A549 (cell line): ENCODE data around the gene DCAF11. TPM values are rescaled to one million over a fixed set of nuclear protein-coding genes. Genes with fewer than 3 reads are reported as not detected.
A peak's percentile ranks its signal among the peaks of the same experiment; 100 is the strongest.

ENCODE experiments used
- ATAC-seq, 2 experiments: fragments of 200-7000 bp in 1 of 2; fragments of >200 bp in 1 of 2; cut with Nextera tagmentation in 1 of 2; cut with Tn5 transposase in 1 of 2; 3 replicates each; pipeline versions ENCODE4 v1.8.0 to v1.9.1; 2018 to 2020; ENCODE audit warnings: mild to moderate bottlenecking in 1 of 2, moderate library complexity in 1 of 2
- CTCF ChIA-PET: fragments of 300-600 bp; sonication (Branson Sonifier 250); formaldehyde crosslinking; extraction: SDS; loops from one replicate; lab custom pipeline; 2021; ENCODE audit warnings: antibody characterized with exemption, inconsistent platforms; lab: Yijun Ruan, JAX
- POLR2A ChIA-PET: fragments of 350-600 bp; formaldehyde crosslinking; extraction: SDS; loops from one replicate; lab custom pipeline; 2021; ENCODE audit warnings: antibody characterized with exemption, inconsistent platforms; lab: Yijun Ruan, JAX
- DNase-seq, 2 experiments: peaks; one replicate each; pipeline versions ENCODE4 v3.0.0 to v3.0.0-alpha.2; 2011 to 2016; ENCODE audit warnings: low read depth in 1 of 2, low spot score in 1 of 2
- FAIRE-seq: peaks from 2 replicates; lab custom pipeline; 2011; peaks lifted over from hg19 to GRCh38; lab: Jason Lieb, UNC
- H3K27ac ChIP-seq, 2 experiments: fragments of >200 bp; sonication (Bioruptor Twin); formaldehyde crosslinking; 3 replicates each; pipeline ENCODE4 v1.5.1; 2016 to 2017
- H3K4me1 ChIP-seq: fragments of >200 bp; sonication (Bioruptor Twin); formaldehyde crosslinking; 3 replicates; pipeline ENCODE4 v1.6.1; 2016
- H3K4me2 ChIP-seq: fragments of >200 bp; sonication (Bioruptor Twin); formaldehyde crosslinking; 3 replicates; pipeline ENCODE4 v1.6.1; 2016
- H3K4me3 ChIP-seq: fragments of >200 bp; sonication (Bioruptor Twin); formaldehyde crosslinking; 3 replicates; pipeline ENCODE4 v1.5.1; 2016
- H3K9me3 ChIP-seq: fragments of >200 bp; sonication (Bioruptor Twin); formaldehyde crosslinking; 3 replicates; pipeline ENCODE4 v1.6.1; 2016
- BHLHE40 ChIP-seq: IDR thresholded peaks from 2 replicates; pipeline ENCODE4 v1.6.1; 2012; ENCODE audit warnings: low read depth, low read length, inconsistent platforms
- CEBPB ChIP-seq, 2 experiments: fragments of >200 bp in 1 of 2; sonication (Bioruptor Twin) in 1 of 2; formaldehyde crosslinking in 1 of 2; IDR thresholded peaks; 2 replicates each; pipeline ENCODE4 v1.6.1; 2012 to 2016
- EHF ChIP-seq: fragments of 250-450 bp; sonication (Bioruptor Pico); IDR thresholded peaks from 2 replicates; pipeline ENCODE4 v1.5.0; 2020; ENCODE audit warnings: mild to moderate bottlenecking
- ELK1 ChIP-seq: fragments of 150-350 bp; IDR thresholded peaks from 2 replicates; pipeline ENCODE4 v1.6.1; 2014; ENCODE audit warnings: low read depth, mild to moderate bottlenecking, low read length
- FOSB ChIP-seq: fragments of 250-450 bp; sonication (Bioruptor Pico); IDR thresholded peaks from 2 replicates; pipeline ENCODE4 v1.5.0; 2020; ENCODE audit warnings: mild to moderate bottlenecking, moderate library complexity
- FOXS1 ChIP-seq: fragments of 250-450 bp; sonication (Bioruptor Pico); IDR thresholded peaks from 2 replicates; pipeline ENCODE4 v1.5.0; 2020; ENCODE audit warnings: mild to moderate bottlenecking, moderate library complexity
- HDAC2 ChIP-seq: fragments of 200-600 bp; sonication (generic); IDR thresholded peaks from 2 replicates; pipeline ENCODE4 v1.6.1; 2016
- HOXB5 ChIP-seq: fragments of 250-450 bp; sonication (Bioruptor Pico); IDR thresholded peaks from 2 replicates; pipeline ENCODE4 v1.5.0; 2020; ENCODE audit warnings: mild to moderate bottlenecking, moderate library complexity
- KDM1A ChIP-seq: fragments of 200-600 bp; sonication (generic); IDR thresholded peaks from 2 replicates; pipeline ENCODE4 v1.6.1; 2016; ENCODE audit warnings: low read depth, mild to moderate bottlenecking
- PBX3 ChIP-seq: IDR thresholded peaks from 2 replicates; pipeline ENCODE4 v1.6.1; 2012
- POLR2A ChIP-seq: IDR thresholded peaks from 2 replicates; pipeline ENCODE4 v1.6.1; 2012; ENCODE audit warnings: mild to moderate bottlenecking, low read length
- RAD21 ChIP-seq, 2 experiments: fragments of >200 bp in 1 of 2; sonication (Bioruptor Twin) in 1 of 2; formaldehyde crosslinking in 1 of 2; IDR thresholded peaks in 1 of 2; conservative IDR thresholded peaks in 1 of 2; 2 replicates in 1 of 2; 3 replicates in 1 of 2; pipeline ENCODE4 v1.6.1; 2012 to 2018; ENCODE audit warnings: inconsistent platforms in 1 of 2
- RARB ChIP-seq: fragments of 250-450 bp; sonication (Bioruptor Pico); IDR thresholded peaks from 2 replicates; pipeline ENCODE4 v1.8.0; 2021; ENCODE audit warnings: mild to moderate bottlenecking, moderate library complexity
- RFX5 ChIP-seq: fragments of 450-650 bp; IDR thresholded peaks from 2 replicates; pipeline ENCODE4 v1.7.1; 2014; ENCODE audit warnings: antibody characterized with exemption, mild to moderate bottlenecking, moderate library complexity
- SMC3 ChIP-seq: fragments of >200 bp; sonication (Bioruptor Twin); formaldehyde crosslinking; IDR thresholded peaks from 3 replicates; pipeline ENCODE4 v1.6.1; 2018; ENCODE audit warnings: inconsistent platforms
- SREBF2 ChIP-seq: fragments of 450-650 bp; IDR thresholded peaks from 2 replicates; pipeline ENCODE4 v1.6.1; 2014; ENCODE audit warnings: mild to moderate bottlenecking, moderate library complexity
- TFCP2L1 ChIP-seq: fragments of 250-450 bp; sonication (Bioruptor Pico); IDR thresholded peaks from 2 replicates; pipeline ENCODE4 v1.5.0; 2021; ENCODE audit warnings: mild to moderate bottlenecking
- USF2 ChIP-seq: fragments of 450-650 bp; IDR thresholded peaks from 2 replicates; pipeline ENCODE4 v1.6.1; 2014; ENCODE audit warnings: antibody characterized with exemption
- ZC3H11A ChIP-seq: fragments of 450-650 bp; IDR thresholded peaks from 2 replicates; pipeline ENCODE4 v1.6.1; 2014; ENCODE audit warnings: antibody characterized with exemption, mild to moderate bottlenecking
- WGBS: methylation state at CpG from one replicate; pipeline ENCODE4 v1.1.6; 2017; ENCODE audit errors: missing lambda C conversion rate; 5-methylcytosine and 5-hydroxymethylcytosine counted together
- polyA plus RNA-seq, 4 experiments: library from polyadenylated mRNA; depleted of rRNA in 3 of 4; stranded (reverse); fragments of >200 nt; fragmentation: RNase III in 1 of 4; extraction: RNeasy Plus Mini Kit Qiagen cat#74134 plus additional on column Dnase treatment in 1 of 4; gene quantifications; 2 replicates in 3 of 4; 3 replicates in 1 of 4; pipeline ENCODE4 v1.2.3, GENCODE V29; 2011 to 2017

DCAF11 gene
- polyA plus RNA-seq, 2 of the 4 experiments (the other 2 are of a cell fraction): 27.9 to 30.7 TPM

GRCh38 chr14:24092110-24092504 lies 22.5 kb upstream of the DCAF11 start:
- Histone ChIP-seq H3K27ac (peak overlapping the region in 1 of 2 experiments; percentile 100; a peak in 4 of 6 replicates), H3K4me1 (peaks cover 18% of the 10 kb centered on the region), H3K4me2 (no peak overlapping the region), H3K4me3 (no peak overlapping the region), H3K9me3 (no peaks in the 10 kb centered on the region)
- no peak for ATAC-seq
- FAIRE-seq: no peak
- ChIA-PET POLR2A (interaction anchor here (0.7 to 3.7 kb wide), 2 partner anchors 16 to 133 kb away, joined by 3 to 38 read pairs; no protein-coding TSS in a partner anchor), CTCF (interaction anchor here (0.6 to 12.6 kb wide), 10 partner anchors 11 to 88 kb away, joined by 3 to 405 read pairs (median 22); partner anchors contain the start of genes CARMIL3 and IRF9)
- TF ChIP-seq SREBF2 (no peak), RAD21 (conservative IDR thresholded peaks at IDR 0.05 in 1 of 2, IDR thresholded peaks at IDR 0.05 in 1 of 2) (no peak), ZC3H11A (no peak), EHF (CRISPR knock-in tag) (no peak), RARB (CRISPR knock-in tag) (no peak)
- no peak for DNase-seq

GRCh38 chr14:24092505-24093206 lies 21.9 kb upstream of the DCAF11 start:
- Histone ChIP-seq H3K4me1 (peaks cover 18% of the 10 kb centered on the region), H3K27ac (peak overlapping the region; percentile 90 to 100), H3K4me3 (no peak overlapping the region), H3K4me2 (peak overlapping the region; percentile 69; the same call in 1 of the 3 replicates), H3K9me3 (no peaks in the 10 kb centered on the region)
- TF ChIP-seq SREBF2: no peak
- TF ChIP-seq CEBPB (IDR thresholded peaks at IDR 0.05): no peak
- no peak for TF ChIP-seq BHLHE40
- no peak for TF ChIP-seq ELK1
- TF ChIP-seq FOSB (CRISPR knock-in tag): no peak
- TF ChIP-seq USF2: no peak
- TF ChIP-seq HOXB5: no peak
- no peak for TF ChIP-seq FOXS1 (CRISPR knock-in tag)
- TF ChIP-seq RFX5: no peak
- no peak for TF ChIP-seq RARB (CRISPR knock-in tag)
- TF ChIP-seq TFCP2L1 (CRISPR knock-in tag): no peak
- no peak for TF ChIP-seq KDM1A
- no peak for TF ChIP-seq POLR2A
- no peak for TF ChIP-seq SMC3
- ChIA-PET POLR2A (interaction anchor here (1.5 to 3.7 kb wide), 4 partner anchors 15 to 57 kb away, joined by 4 to 55 read pairs (median 23); partner anchors contain the start of genes DCAF11, NRL, PSME2 and RNF31), CTCF (interaction anchor here (0.6 to 12.6 kb wide), 11 partner anchors 12 to 88 kb away, joined by 3 to 405 read pairs (median 7); partner anchors contain the start of genes CARMIL3 and IRF9)
- FAIRE-seq: no peak
- ATAC-seq: no peak
- WGBS: 98% methylated on average over 4 of the region's 4 CpGs
- DNase-seq: no peak

GRCh38 chr14:24093207-24093900 lies 21.2 kb upstream of the DCAF11 start:
- DNase-seq (no peak), FAIRE-seq (no peak), ATAC-seq (no peak)
- WGBS: 89% methylated on average over 19 of the region's 19 CpGs
- Histone ChIP-seq H3K9me3 (no peaks in the 10 kb centered on the region), H3K4me2 (peak overlapping the region; percentile 69), H3K4me1 (peaks cover 18% of the 10 kb centered on the region), H3K4me3 (no peak overlapping the region), H3K27ac (peak overlapping the region; percentile 90 to 100)
- ChIA-PET POLR2A (interaction anchor here (0.6 to 3.7 kb wide), 20 partner anchors 9 to 337 kb away, joined by 3 to 55 read pairs (median 6); partner anchors contain the start of genes CARMIL3, CPNE6, DCAF11 and EMC9), CTCF (interaction anchor here (0.9 to 12.6 kb wide), 11 partner anchors 12 to 79 kb away, joined by 3 to 405 read pairs (median 4); partner anchors contain the start of genes CPNE6 and IRF9)
- TF ChIP-seq RAD21 (conservative IDR thresholded peaks at IDR 0.05 in 1 of 2, IDR thresholded peaks at IDR 0.05 in 1 of 2) (no peak), HDAC2 (no peak), PBX3 (no peak)
